Natural killer cell treated with Interleukin-12 subunit alpha and Interleukin-12 subunit beta and Interleukin-15 and Interleukin-18, amount 100 ng/mL, for 72 hours (primary cell): ENCODE results near the gene NOVA1. TPM values are rescaled to one million over a fixed set of nuclear protein-coding genes. Genes with fewer than 3 reads are reported as not detected.

Source experiments
- ATAC-seq, 2 donors: fragments of 150-1000 bp; cut with Tn5 transposase in 1 of 2; sonication (Bioruptor Pico), chemical (Tn5 transposase) in 1 of 2; 2 replicates each; pipeline ENCODE4 v1.10.0; 2021
- DNase-seq: peaks from one replicate; pipeline ENCODE4 v3.0.0; 2022; ENCODE audit warnings: low spot score
- H3K27ac Mint-ChIP-seq, 2 donors: 1 replicate in 1 of 2; 2 replicates in 1 of 2; pipeline ENCODE4 v1.8.0; 2022; ENCODE audit warnings: mixed read lengths in 2 of 2, mild to moderate bottlenecking in 1 of 2, moderate library complexity in 1 of 2
- H3K27me3 Mint-ChIP-seq, 2 donors: 1 replicate in 1 of 2; 2 replicates in 1 of 2; pipeline ENCODE4 v1.8.0; 2022; ENCODE audit warnings: mixed read lengths in 2 of 2
- H3K36me3 Mint-ChIP-seq: one replicate; pipeline ENCODE4 v1.8.0; 2022; ENCODE audit warnings: mixed read lengths
- H3K4me1 Mint-ChIP-seq, 2 donors: 1 replicate in 1 of 2; 2 replicates in 1 of 2; pipeline ENCODE4 v1.8.0; 2022; ENCODE audit warnings: low read depth in 2 of 2, mixed read lengths in 2 of 2, mild to moderate bottlenecking in 1 of 2
- H3K4me3 Mint-ChIP-seq: one replicate; pipeline ENCODE4 v1.8.0; 2022; ENCODE audit warnings: mixed read lengths
- H3K9me3 Mint-ChIP-seq: 2 replicates; pipeline ENCODE4 v1.8.0; 2022; ENCODE audit warnings: mixed read lengths
- total RNA-seq, 2 donors: library from RNA; stranded (reverse); gene quantifications; one replicate each; pipeline ENCODE4 v1.2.3, GENCODE V29; 2022

The NOVA1 gene
- total RNA-seq, 2 donors from 2014 or later, result not detected

DNA sequence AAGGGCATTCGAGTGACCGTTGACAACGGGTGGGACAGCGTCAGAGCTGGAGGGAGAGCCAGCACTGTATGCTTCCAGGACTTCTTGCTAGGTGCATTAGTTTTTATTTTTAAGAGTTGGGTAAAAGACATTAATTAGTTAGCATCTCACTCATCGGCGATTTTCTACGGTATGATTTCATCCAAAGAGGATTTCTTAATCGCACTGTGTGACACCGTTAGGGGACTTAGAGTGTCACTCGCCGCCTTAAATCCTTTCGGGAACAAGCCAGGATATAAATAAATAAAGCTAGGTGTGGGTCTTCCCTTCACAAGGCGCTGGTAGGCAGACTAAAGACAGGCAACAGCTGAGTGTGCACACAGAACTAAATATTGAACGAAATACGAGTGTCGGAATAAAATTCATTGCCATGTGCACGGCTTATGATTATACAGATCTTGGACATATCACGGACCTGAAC lies 869 bp upstream of the NOVA1 start:
- Mint-ChIP-seq H3K4me3 (no peak overlapping the region), H3K4me1 (no peaks in the 10 kb centered on the region)
- ATAC-seq, result no peak

DNA sequence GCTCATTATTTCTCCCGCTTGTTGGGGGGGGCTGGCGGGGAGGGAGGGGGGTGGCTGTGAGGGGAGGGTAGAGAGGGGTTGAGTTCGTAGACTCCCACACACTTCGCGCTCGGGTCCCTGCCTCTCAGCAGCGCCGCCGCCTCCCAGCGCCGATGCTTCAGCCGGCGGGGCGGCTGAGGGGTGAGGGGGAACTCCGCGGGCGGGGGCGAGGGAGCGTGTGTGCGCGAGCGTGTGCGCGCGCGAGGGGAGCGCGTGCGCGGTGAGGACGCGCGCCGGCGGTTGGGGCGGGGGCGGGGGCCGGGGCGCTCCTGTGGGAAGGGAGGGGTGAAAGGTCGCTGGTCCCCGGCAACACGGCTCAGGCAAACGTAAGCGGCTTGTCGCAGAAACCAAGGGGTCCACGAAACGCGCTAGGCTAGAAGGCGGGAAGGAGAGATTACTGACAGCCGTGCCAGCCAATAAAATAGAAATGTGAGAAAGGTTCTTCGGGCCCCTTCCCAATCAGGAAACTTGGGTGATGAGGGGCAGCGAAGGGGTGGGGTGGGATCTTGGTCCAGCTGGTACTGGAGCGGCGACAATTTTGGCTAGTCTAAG lies 343 bp upstream of the NOVA1 start:
- DNase-seq, result no peak
- no peak overlapping the region for H3K27ac Mint-ChIP-seq

More for the DNA sequence above, 869 bp upstream of the NOVA1 start:
- Mint-ChIP-seq H3K27me3 (peaks cover 8 to 13% of the 10 kb centered on the region in 2 donors), H3K27ac (no peak overlapping the region), H3K36me3 (no peaks in the 10 kb centered on the region), H3K9me3 (peaks cover 2% of the 10 kb centered on the region)
- DNase-seq, result no peak

GRCh38 chr14:26597071-26597588 lies 703 bp downstream of the NOVA1 start:
- ATAC-seq (no peak), DNase-seq (no peak)
- H3K9me3 Mint-ChIP-seq, result peaks cover 2% of the 10 kb centered on the region
- H3K27me3 Mint-ChIP-seq, result peaks cover 8 to 13% of the 10 kb centered on the region in 2 donors
- no peaks in the 10 kb centered on the region for H3K4me1 Mint-ChIP-seq
- H3K27ac Mint-ChIP-seq, result no peak overlapping the region
- no peak overlapping the region for H3K4me3 Mint-ChIP-seq
- no peaks in the 10 kb centered on the region for H3K36me3 Mint-ChIP-seq

More for the DNA sequence above, 343 bp upstream of the NOVA1 start:
- Mint-ChIP-seq H3K9me3 (peaks cover 2% of the 10 kb centered on the region), H3K27me3 (peaks cover 8 to 13% of the 10 kb centered on the region in 2 donors), H3K36me3 (no peaks in the 10 kb centered on the region), H3K4me1 (no peaks in the 10 kb centered on the region), H3K4me3 (no peak overlapping the region)
- ATAC-seq, result no peak

- Mint-ChIP-seq H3K9me3 (peaks cover 2% of the 10 kb centered on the region), H3K4me3 (no peak overlapping the region), H3K36me3 (no peaks in the 10 kb centered on the region), H3K27me3 (peaks cover 8 to 13% of the 10 kb centered on the region in 2 donors), H3K27ac (no peak overlapping the region), H3K4me1 (no peaks in the 10 kb centered on the region)
- no peak for DNase-seq
- ATAC-seq, result no peak
Observed at GRCh38 chr14:26596543-26597061, 1.2 kb downstream of the NOVA1 start.

GRCh38 chr14:26595926-26596542 lies 1.8 kb downstream of the NOVA1 start:
- Mint-ChIP-seq H3K27me3 (peaks cover 8 to 13% of the 10 kb centered on the region in 2 donors), H3K4me1 (no peaks in the 10 kb centered on the region), H3K27ac (no peak overlapping the region), H3K9me3 (no peaks in the 10 kb centered on the region), H3K4me3 (no peak overlapping the region), H3K36me3 (no peaks in the 10 kb centered on the region)
- ATAC-seq (no peak), DNase-seq (no peak)

DNA sequence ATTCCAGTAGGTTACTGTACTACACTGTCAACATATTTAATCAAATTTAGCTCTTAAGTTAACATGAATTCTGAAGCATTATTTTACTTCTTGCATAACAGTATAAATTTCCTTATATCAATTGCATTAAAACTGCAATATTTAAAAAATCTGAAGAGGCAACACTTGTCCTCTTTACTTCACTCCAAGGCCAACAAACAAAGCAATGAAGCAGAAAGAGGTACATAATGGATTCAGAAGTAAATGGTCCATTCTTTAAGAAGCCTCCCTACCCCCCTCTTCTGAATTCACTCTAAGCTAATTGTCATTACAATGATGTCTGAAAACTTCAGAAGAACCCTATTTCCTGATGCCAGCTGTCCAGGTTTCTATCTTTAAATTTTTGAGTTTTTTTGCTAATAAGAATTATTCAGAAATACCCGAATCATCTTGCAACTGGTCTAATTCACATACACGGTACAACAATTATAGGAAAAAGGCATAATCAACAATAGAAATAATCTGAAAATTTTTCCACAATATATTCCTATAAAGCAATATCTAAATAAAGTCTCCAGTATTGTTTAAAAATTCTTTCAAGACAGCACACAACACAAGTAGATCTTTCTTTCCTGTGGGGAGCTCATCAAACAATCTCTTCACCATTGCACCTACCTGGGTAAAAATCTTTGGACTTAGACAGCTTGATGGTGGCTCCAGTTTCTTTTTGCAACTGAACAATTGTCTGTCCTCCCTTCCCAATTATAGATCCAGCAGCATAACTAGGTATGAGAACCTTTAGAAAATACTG lies 2.9 kb downstream of the NOVA1 start:
- Mint-ChIP-seq H3K36me3 (no peaks in the 10 kb centered on the region), H3K27me3 (peaks cover 6 to 13% of the 10 kb centered on the region in 2 donors), H3K9me3 (no peaks in the 10 kb centered on the region), H3K4me1 (no peaks in the 10 kb centered on the region), H3K27ac (no peak overlapping the region), H3K4me3 (no peak overlapping the region)
- DNase-seq, result no peak
- no peak for ATAC-seq

GRCh38 chr14:26594148-26594547 lies 3.7 kb downstream of the NOVA1 start:
- H3K27ac Mint-ChIP-seq, result no peak overlapping the region
- DNase-seq (no peak), ATAC-seq (no peak)
- peaks cover 4 to 12% of the 10 kb centered on the region in 2 donors for H3K27me3 Mint-ChIP-seq
- no peak overlapping the region for H3K4me3 Mint-ChIP-seq
- no peaks in the 10 kb centered on the region for H3K4me1 Mint-ChIP-seq
- H3K9me3 Mint-ChIP-seq, result no peaks in the 10 kb centered on the region
- H3K36me3 Mint-ChIP-seq, result no peaks in the 10 kb centered on the region

GRCh38 chr14:26593357-26593756 lies 4.5 kb downstream of the NOVA1 start:
- H3K4me3 Mint-ChIP-seq, result no peak overlapping the region
- peaks cover 0 to 7% of the 10 kb centered on the region in 2 donors for H3K27me3 Mint-ChIP-seq
- no peaks in the 10 kb centered on the region for H3K9me3 Mint-ChIP-seq
- no peaks in the 10 kb centered on the region for H3K4me1 Mint-ChIP-seq
- DNase-seq, result no peak
- H3K27ac Mint-ChIP-seq, result no peak overlapping the region
- no peaks in the 10 kb centered on the region for H3K36me3 Mint-ChIP-seq
- ATAC-seq, result no peak

- DNase-seq (no peak), ATAC-seq (no peak)
- H3K36me3 Mint-ChIP-seq, result no peaks in the 10 kb centered on the region
- H3K4me3 Mint-ChIP-seq, result no peak overlapping the region
- no peaks in the 10 kb centered on the region for H3K9me3 Mint-ChIP-seq
- no peaks in the 10 kb centered on the region for H3K4me1 Mint-ChIP-seq
- no peak overlapping the region for H3K27ac Mint-ChIP-seq
- no peaks in the 10 kb centered on the region for H3K27me3 Mint-ChIP-seq
Observed at GRCh38 chr14:26589925-26590324, 7.9 kb downstream of the NOVA1 start.

GRCh38 chr14:26577711-26578110 lies 20.1 kb downstream of the NOVA1 start:
- ATAC-seq (no peak), DNase-seq (no peak)
- Mint-ChIP-seq H3K4me1 (no peaks in the 10 kb centered on the region), H3K4me3 (no peak overlapping the region), H3K27ac (no peak overlapping the region), H3K9me3 (peaks cover 12% of the 10 kb centered on the region), H3K36me3 (no peaks in the 10 kb centered on the region), H3K27me3 (no peaks in the 10 kb centered on the region)

DNA sequence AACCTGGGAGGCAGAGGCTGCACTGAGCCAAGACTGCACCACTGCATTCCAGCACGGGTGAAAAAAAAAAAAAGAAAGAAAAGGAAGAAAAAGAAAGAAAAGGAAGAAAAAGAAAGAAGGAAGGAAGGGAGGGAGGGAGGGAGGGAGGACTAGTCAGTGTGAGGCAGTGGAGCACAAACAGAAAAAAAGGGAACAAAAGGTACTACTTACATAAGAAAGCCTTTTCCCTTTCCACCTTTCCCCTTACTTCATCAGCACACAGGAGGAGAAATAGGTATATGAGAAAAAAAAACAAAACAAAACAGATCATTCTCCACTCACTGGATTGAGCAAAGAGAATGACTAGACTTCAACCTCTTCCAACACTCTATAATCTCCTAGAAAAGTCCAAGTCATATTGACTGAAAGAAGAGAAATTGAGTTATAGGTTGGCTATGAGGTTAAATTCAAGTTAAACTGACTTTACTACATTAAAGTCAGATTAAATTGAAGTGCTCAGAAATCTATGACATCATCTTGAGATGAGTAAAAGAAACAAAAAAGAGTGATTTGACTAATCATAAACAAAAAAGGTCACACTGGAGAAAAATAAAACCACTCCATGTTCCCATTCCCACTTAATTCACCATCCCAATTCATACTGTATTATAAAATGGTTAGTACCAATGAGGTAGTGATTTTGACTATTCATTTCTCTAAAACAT lies 43.6 kb downstream of the NOVA1 start:
- no peaks in the 10 kb centered on the region for H3K4me1 Mint-ChIP-seq
- H3K27me3 Mint-ChIP-seq, result no peaks in the 10 kb centered on the region
- H3K36me3 Mint-ChIP-seq, result no peaks in the 10 kb centered on the region
- ATAC-seq, result no peak
- no peak overlapping the region for H3K27ac Mint-ChIP-seq
- H3K4me3 Mint-ChIP-seq, result no peak overlapping the region
- no peak for DNase-seq
- no peaks in the 10 kb centered on the region for H3K9me3 Mint-ChIP-seq

- Mint-ChIP-seq H3K4me3 (no peak overlapping the region), H3K9me3 (peaks cover 4% of the 10 kb centered on the region), H3K27me3 (no peaks in the 10 kb centered on the region), H3K4me1 (no peaks in the 10 kb centered on the region), H3K27ac (no peak overlapping the region), H3K36me3 (no peaks in the 10 kb centered on the region)
- ATAC-seq (no peak), DNase-seq (no peak)
Observed at GRCh38 chr14:26549571-26549970, 48.3 kb downstream of the NOVA1 start.

DNA sequence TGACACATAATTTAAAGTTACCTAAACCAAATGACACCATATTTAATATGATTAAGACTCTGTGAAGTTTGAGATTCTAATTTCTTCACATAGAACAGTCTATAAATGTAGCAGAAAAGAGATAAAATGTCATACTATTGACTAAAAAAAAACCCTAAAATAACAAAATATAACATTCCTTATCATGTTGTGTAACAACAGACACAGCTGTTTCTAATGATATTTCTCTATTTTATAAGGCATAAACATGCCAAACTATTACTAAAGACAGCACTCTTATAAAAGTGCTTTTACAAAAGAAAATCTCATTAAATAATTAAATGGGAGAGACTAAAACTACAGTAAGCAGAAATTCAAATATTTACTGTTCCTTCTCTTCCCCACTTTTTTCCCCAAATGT lies 49.4 kb downstream of the NOVA1 start:
- ATAC-seq (no peak), DNase-seq (no peak)
- Mint-ChIP-seq H3K4me3 (no peak overlapping the region), H3K36me3 (no peaks in the 10 kb centered on the region), H3K27me3 (no peaks in the 10 kb centered on the region), H3K4me1 (no peaks in the 10 kb centered on the region), H3K27ac (no peak overlapping the region), H3K9me3 (peaks cover 8% of the 10 kb centered on the region)
